ENCODE results near the gene TFAP2D.

TFAP2D gene

DNA sequence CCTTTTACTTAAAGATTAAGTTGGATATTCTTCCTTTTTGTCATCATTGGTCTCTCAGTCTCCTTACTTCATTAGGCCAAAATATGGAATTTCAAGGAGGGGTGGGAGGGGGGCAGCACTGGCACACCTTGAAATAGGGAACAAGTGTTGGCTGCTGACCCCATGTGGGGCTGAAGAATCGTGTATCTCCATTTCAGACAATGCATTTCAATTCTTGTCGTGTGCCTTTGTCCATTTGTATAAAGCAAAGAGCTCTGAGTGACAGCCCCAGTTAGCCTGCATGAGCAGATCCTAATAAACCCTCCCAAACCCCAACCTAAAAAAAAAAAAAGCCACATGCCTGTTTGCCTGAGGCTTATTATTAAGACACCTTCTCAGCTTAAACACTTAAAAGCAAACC is 1.0 kb upstream of the TFAP2D start:
- H3K27ac ChIP-seq, result no peak overlapping the region

GRCh38 chr6:50713977-50714486 is 706 bp downstream of the TFAP2D start:
- TF ChIP-seq, protein P1, sequence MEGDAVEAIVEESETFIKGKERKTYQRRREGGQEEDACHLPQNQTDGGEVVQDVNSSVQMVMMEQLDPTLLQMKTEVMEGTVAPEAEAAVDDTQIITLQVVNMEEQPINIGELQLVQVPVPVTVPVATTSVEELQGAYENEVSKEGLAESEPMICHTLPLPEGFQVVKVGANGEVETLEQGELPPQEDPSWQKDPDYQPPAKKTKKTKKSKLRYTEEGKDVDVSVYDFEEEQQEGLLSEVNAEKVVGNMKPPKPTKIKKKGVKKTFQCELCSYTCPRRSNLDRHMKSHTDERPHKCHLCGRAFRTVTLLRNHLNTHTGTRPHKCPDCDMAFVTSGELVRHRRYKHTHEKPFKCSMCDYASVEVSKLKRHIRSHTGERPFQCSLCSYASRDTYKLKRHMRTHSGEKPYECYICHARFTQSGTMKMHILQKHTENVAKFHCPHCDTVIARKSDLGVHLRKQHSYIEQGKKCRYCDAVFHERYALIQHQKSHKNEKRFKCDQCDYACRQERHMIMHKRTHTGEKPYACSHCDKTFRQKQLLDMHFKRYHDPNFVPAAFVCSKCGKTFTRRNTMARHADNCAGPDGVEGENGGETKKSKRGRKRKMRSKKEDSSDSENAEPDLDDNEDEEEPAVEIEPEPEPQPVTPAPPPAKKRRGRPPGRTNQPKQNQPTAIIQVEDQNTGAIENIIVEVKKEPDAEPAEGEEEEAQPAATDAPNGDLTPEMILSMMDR (conservative IDR thresholded peaks at IDR 0.05), result no peak
- no peak overlapping the region for H3K27ac ChIP-seq

More for the DNA sequence above, 1.0 kb upstream of the TFAP2D start:
- TF ChIP-seq, protein P1 (conservative IDR thresholded peaks at IDR 0.05), result no peak

GRCh38 chr6:50714487-50715379 is 1.4 kb downstream of the TFAP2D start:
- TF ChIP-seq, protein P1 (conservative IDR thresholded peaks at IDR 0.05), result no peak
- H3K27ac ChIP-seq, result no peak overlapping the region

DNA sequence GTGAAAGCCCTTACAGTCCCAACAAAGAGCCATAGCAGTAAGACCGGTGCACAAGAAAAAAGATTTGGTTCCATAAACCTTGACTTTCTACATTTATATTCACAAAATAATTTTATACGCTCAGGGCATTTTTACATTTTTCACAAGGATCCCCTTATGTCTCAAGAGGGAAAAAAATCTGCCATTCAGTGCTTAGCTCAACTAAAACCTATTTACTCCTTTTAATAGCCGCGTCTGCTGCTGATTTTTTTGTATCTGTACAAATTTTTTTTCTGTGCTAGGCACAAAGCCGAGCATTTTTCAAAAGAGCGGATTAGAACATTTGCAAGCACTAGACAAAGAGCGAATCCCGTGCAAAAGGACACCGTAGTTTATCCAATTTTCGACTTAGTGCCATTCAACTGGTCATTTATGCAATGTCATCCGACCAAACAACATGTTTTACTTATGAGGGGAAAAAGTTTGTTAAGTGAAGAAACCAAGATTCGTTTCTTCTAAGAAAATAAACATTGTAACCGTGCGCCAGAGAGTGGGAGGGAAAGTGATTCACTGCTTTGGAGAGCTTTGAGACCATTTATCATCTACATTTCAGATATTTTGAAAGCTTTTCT is 3.7 kb downstream of the TFAP2D start:
- TF ChIP-seq, protein P1 (conservative IDR thresholded peaks at IDR 0.05), result no peak
- H3K27ac ChIP-seq, result no peak overlapping the region

DNA sequence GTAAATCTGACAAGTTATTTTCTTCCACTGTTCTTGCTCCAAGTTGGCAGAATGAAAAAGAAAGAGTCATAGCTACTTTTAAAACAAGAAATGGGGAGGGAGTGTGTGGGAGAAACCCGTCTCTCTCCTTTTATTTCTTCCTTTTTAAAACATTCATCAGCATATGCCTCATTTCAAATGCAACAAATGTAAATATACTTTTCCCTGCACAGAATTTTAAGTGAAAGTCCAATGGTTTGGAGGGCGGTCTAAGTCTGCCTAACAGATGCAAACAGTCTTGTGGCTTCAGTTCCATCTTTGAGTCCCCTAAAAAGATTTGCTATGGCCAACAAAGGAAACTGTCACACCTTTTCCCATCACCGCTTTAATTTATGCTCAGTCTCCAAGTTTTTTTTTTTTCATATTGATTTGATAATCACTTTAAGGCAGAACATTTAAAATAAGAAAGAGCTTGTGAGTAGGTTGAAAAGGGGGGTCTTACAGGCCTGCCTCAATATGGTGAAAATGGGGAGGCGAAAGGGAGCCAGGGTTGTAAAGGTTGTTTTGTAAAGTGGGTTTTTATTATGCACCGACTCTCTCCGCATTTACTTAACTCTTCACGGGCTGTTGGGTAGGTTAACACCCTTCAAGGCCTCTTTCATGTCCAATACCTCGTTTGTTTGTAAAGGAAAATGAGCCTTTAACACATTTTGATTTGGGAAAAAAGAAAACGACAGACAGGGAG is 4.6 kb downstream of the TFAP2D start:
- TF ChIP-seq, protein P1 (conservative IDR thresholded peaks at IDR 0.05), result no peak
- H3K27ac ChIP-seq, result no peak overlapping the region

- TF ChIP-seq, protein P1 (conservative IDR thresholded peaks at IDR 0.05), result no peak
Measured at GRCh38 chr6:50718566-50718965, 5.2 kb downstream of the TFAP2D start.

GRCh38 chr6:50720623-50721022 is 7.3 kb downstream of the TFAP2D start:
- TF ChIP-seq, protein P1 (conservative IDR thresholded peaks at IDR 0.05), result no peak
- no peak overlapping the region for H3K27ac ChIP-seq

More at GRCh38 chr6:50718566-50718965, 5.2 kb downstream of the TFAP2D start:
- no peak overlapping the region for H3K27ac ChIP-seq

Data from VCaP (cell line).